ENCODE data around the gene FGFR2.

Gene FGFR2

DNA sequence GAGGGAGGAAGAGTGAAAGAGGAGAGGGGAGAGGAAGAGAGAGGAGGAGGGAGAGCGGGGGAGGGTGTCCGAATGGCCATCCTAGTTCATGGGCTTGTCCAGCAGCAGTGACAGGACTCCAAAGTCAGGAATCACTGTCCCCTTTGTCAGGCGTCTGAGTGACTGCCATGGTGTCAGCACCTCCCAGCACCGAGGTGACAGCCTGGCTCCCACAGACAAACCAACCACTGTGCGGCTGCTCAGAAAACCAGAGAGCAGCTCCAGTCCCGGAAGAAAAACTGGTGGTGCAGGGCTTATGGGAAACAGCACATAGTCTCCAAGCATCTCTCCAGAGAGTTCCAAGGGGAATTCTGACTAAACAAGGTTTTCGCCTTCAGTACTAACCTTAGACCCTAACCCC is 18.9 kb upstream of the FGFR2 start:
- no peak overlapping the region for H3K4me3 ChIP-seq (ENCODE audit: low read length)
- no peaks in the 10 kb centered on the region for H3F3A ChIP-seq (ENCODE audit: control insufficient read depth, insufficient read depth)
- no peaks in the 10 kb centered on the region for H3K9me2 ChIP-seq (replicated peaks; ENCODE audit: control insufficient read depth, low read length)
- no peaks in the 10 kb centered on the region for H3K9me3 ChIP-seq (ENCODE audit: control insufficient read depth, insufficient read depth, low read length)
- H3K36me3 ChIP-seq (ENCODE audit: control insufficient read depth, low read length), result no peaks in the 10 kb centered on the region
- no peak overlapping the region for H3K4me2 ChIP-seq (ENCODE audit: low read length)
- no peaks in the 10 kb centered on the region for H3K79me2 ChIP-seq (ENCODE audit: control insufficient read depth, low read length)
- no peak overlapping the region for H3K27ac ChIP-seq (ENCODE audit: low read depth, low read length)
- H3K27me3 ChIP-seq (ENCODE audit: control insufficient read depth, low read length), result no peaks in the 10 kb centered on the region
- H4K20me1 ChIP-seq (ENCODE audit: control insufficient read depth, insufficient read depth, low read depth, low read length), result no peaks in the 10 kb centered on the region
- H3K4me1 ChIP-seq (ENCODE audit: control insufficient read depth, low read length), result no peaks in the 10 kb centered on the region
- TF ChIP-seq, protein P1, sequence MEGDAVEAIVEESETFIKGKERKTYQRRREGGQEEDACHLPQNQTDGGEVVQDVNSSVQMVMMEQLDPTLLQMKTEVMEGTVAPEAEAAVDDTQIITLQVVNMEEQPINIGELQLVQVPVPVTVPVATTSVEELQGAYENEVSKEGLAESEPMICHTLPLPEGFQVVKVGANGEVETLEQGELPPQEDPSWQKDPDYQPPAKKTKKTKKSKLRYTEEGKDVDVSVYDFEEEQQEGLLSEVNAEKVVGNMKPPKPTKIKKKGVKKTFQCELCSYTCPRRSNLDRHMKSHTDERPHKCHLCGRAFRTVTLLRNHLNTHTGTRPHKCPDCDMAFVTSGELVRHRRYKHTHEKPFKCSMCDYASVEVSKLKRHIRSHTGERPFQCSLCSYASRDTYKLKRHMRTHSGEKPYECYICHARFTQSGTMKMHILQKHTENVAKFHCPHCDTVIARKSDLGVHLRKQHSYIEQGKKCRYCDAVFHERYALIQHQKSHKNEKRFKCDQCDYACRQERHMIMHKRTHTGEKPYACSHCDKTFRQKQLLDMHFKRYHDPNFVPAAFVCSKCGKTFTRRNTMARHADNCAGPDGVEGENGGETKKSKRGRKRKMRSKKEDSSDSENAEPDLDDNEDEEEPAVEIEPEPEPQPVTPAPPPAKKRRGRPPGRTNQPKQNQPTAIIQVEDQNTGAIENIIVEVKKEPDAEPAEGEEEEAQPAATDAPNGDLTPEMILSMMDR (IDR thresholded peaks at IDR 0.05; ENCODE audit: low read depth, low read length, poor library complexity, severe bottlenecking), result no peak
- no peak for TF ChIP-seq EZH2phosphoT487 (IDR thresholded peaks at IDR 0.05; ENCODE audit: borderline replicate concordance, low read length)

GRCh38 chr10:121616291-121616690 is 18.0 kb upstream of the FGFR2 start:
- H3K4me2 ChIP-seq (ENCODE audit: low read length), result no peak overlapping the region
- H3K27ac ChIP-seq (ENCODE audit: low read depth, low read length), result no peak overlapping the region
- no peaks in the 10 kb centered on the region for H4K20me1 ChIP-seq (ENCODE audit: control insufficient read depth, insufficient read depth, low read depth, low read length)
- H3K9me2 ChIP-seq (replicated peaks; ENCODE audit: control insufficient read depth, low read length), result no peaks in the 10 kb centered on the region
- H3K79me2 ChIP-seq (ENCODE audit: control insufficient read depth, low read length), result no peaks in the 10 kb centered on the region
- no peaks in the 10 kb centered on the region for H3K4me1 ChIP-seq (ENCODE audit: control insufficient read depth, low read length)
- H3F3A ChIP-seq (ENCODE audit: control insufficient read depth, insufficient read depth), result no peaks in the 10 kb centered on the region
- H3K36me3 ChIP-seq (ENCODE audit: control insufficient read depth, low read length), result no peaks in the 10 kb centered on the region
- no peak for TF ChIP-seq EZH2phosphoT487 (IDR thresholded peaks at IDR 0.05; ENCODE audit: borderline replicate concordance, low read length)
- TF ChIP-seq, protein P1 (IDR thresholded peaks at IDR 0.05; ENCODE audit: low read depth, low read length, poor library complexity, severe bottlenecking), result no peak
- H3K4me3 ChIP-seq (ENCODE audit: low read length), result no peak overlapping the region
- H3K9me3 ChIP-seq (ENCODE audit: control insufficient read depth, insufficient read depth, low read length), result no peaks in the 10 kb centered on the region
- no peaks in the 10 kb centered on the region for H3K27me3 ChIP-seq (ENCODE audit: control insufficient read depth, low read length)

GRCh38 chr10:121615836-121616235 is 17.6 kb upstream of the FGFR2 start:
- TF ChIP-seq, protein P1 (IDR thresholded peaks at IDR 0.05; ENCODE audit: low read depth, low read length, poor library complexity, severe bottlenecking), result no peak
- Histone ChIP-seq H3K4me2 (ENCODE audit: low read length) (no peak overlapping the region), H3K27me3 (ENCODE audit: control insufficient read depth, low read length) (no peaks in the 10 kb centered on the region), H3F3A (ENCODE audit: control insufficient read depth, insufficient read depth) (no peaks in the 10 kb centered on the region), H3K36me3 (ENCODE audit: control insufficient read depth, low read length) (no peaks in the 10 kb centered on the region), H4K20me1 (ENCODE audit: control insufficient read depth, insufficient read depth, low read depth, low read length) (no peaks in the 10 kb centered on the region), H3K27ac (ENCODE audit: low read depth, low read length) (no peak overlapping the region), H3K4me3 (ENCODE audit: low read length) (no peak overlapping the region), H3K9me3 (ENCODE audit: control insufficient read depth, insufficient read depth, low read length) (no peaks in the 10 kb centered on the region), H3K9me2 (replicated peaks; ENCODE audit: control insufficient read depth, low read length) (no peaks in the 10 kb centered on the region), H3K79me2 (ENCODE audit: control insufficient read depth, low read length) (no peaks in the 10 kb centered on the region), H3K4me1 (ENCODE audit: control insufficient read depth, low read length) (no peaks in the 10 kb centered on the region)

DNA sequence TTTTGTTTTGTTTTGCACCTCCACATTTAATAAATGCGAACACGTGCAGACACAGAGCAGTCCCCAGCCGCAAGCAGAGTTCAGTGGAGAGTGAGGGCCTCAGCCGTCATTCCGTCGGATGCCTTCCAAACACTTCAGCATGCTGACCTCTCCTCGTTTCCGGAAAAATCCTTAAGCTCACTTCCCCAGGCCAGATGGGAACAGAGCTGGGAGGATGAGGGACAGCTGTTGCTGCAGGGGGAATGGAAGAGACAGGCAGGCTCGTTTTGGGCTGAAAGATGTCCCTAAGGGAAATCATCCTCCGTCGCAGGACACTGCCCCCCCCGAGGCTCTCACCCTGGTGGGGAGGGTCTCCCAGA is 17.2 kb upstream of the FGFR2 start:
- Histone ChIP-seq H3K27ac (ENCODE audit: low read depth, low read length) (no peak overlapping the region), H3K4me1 (ENCODE audit: control insufficient read depth, low read length) (no peaks in the 10 kb centered on the region), H3F3A (ENCODE audit: control insufficient read depth, insufficient read depth) (no peaks in the 10 kb centered on the region), H3K9me2 (replicated peaks; ENCODE audit: control insufficient read depth, low read length) (no peaks in the 10 kb centered on the region), H3K4me3 (ENCODE audit: low read length) (no peak overlapping the region), H3K27me3 (ENCODE audit: control insufficient read depth, low read length) (no peaks in the 10 kb centered on the region), H3K9me3 (ENCODE audit: control insufficient read depth, insufficient read depth, low read length) (no peaks in the 10 kb centered on the region), H4K20me1 (ENCODE audit: control insufficient read depth, insufficient read depth, low read depth, low read length) (no peaks in the 10 kb centered on the region), H3K36me3 (ENCODE audit: control insufficient read depth, low read length) (no peaks in the 10 kb centered on the region), H3K79me2 (ENCODE audit: control insufficient read depth, low read length) (no peaks in the 10 kb centered on the region), H3K4me2 (ENCODE audit: low read length) (no peak overlapping the region)
- no peak for TF ChIP-seq EZH2phosphoT487 (IDR thresholded peaks at IDR 0.05; ENCODE audit: borderline replicate concordance, low read length)
- TF ChIP-seq, protein P1 (IDR thresholded peaks at IDR 0.05; ENCODE audit: low read depth, low read length, poor library complexity, severe bottlenecking), result no peak
